Activated CD4-positive, alpha-beta T cell treated with anti-CD3 and anti-CD28 coated beads, Interleukin-2, amount 50 U/mL, for 24 hours (primary cell): ENCODE results near the gene NRL.
A peak's percentile ranks its signal among the peaks of the same experiment; 100 is the strongest.

ENCODE experiments used
- DNase-seq, 2 donors: peaks; one replicate each; pipeline ENCODE4 v3.0.0-alpha.2; 2020; ENCODE audit warnings: low read depth in 1 of 2, low spot score in 1 of 2

NRL gene

DNA sequence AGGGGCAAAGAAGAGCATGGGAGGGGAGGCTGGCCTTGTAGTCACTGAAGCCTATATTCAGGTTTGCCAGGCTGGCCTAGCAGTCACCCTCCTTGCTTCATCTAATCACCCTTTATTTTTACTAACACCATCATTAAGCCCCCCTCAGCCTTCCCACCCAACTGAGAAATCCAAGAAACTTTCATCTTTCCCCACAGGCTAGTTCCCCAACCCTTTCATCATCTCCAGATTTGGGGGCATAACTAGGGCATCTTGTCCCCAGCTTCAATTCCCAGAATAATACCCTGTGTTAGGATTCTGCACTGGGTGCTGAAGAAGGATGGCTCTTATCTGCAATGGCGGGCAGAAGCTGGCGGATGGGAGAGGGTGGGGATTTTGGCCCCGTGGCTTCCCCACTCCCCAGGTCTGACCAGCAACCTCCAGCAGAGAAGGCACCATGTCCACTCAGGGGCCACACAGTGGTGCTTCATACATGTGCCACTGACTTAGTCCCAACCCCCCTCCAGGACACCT lies 13.7 kb downstream of the NRL start:
- no peak for DNase-seq

GRCh38 chr14:24100197-24100981 lies 14.4 kb downstream of the NRL start:
- no peak for DNase-seq

DNA sequence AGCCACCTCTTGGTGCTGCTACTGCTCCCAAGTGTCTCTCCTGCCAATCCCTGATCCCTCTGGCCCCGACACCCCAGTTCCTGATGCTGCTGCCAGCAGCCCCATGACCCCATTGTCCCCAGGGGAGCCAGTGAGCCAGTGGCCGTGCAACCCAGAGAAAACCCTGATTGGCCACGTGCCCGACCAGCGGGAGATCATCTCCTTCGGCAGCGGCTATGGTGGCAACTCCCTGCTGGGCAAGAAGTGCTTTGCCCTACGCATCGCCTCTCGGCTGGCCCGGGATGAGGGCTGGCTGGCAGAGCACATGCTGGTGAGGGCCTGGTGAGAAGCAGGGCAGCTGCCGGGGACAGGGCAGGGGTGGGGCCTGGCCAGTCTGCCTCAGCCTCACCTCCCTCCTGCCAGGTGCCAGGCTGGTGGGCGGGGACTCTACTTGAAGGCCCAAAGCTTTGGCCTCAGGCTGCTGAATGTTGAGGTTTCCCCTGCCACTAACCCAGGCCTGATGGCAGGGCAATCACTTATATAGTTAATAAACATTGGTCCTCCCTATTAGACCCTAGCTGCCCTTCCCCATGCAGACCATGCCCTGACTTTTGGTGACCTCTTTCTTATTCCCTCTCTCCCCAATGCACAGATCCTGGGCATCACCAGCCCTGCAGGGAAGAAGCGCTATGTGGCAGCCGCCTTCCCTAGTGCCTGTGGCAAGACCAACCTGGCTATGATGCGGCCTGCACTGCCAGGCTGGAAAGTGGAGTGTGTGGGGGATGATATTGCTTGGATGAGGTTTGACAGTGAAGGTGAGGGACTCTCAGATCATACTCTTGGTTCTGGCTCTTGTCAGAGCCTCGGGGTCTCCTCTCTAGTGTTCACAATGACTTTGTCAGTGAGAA lies 15.6 kb downstream of the NRL start:
- no peak for DNase-seq

- DNase-seq: no peak
Observed at GRCh38 chr14:24098229-24098926, 16.4 kb downstream of the NRL start.

DNA sequence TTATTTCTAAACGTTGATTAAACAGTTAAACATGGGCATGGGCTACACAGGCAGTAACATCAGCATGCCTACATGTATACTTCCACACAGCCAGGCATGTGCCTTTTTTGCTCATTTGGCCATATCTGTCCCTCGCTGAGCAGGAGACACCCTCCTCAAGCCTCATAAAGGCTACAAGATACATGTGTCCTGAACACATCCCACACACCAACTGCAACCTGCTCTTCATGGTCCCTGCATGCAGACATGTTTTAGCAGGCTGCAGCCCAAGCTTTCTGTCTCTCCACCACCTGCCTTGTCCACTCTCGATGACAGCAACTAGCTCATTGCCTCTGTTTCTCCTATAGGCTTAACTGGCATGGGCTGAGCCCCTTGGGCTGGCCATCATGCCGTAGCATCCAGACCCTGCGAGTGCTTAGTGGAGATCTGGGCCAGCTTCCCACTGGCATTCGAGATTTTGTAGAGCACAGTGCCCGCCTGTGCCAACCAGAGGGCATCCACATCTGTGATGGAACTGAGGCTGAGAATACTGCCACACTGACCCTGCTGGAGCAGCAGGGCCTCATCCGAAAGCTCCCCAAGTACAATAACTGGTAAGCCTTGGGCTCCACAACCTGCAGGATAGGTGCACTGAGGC lies 18.1 kb downstream of the NRL start:
- no peak for DNase-seq

DNA sequence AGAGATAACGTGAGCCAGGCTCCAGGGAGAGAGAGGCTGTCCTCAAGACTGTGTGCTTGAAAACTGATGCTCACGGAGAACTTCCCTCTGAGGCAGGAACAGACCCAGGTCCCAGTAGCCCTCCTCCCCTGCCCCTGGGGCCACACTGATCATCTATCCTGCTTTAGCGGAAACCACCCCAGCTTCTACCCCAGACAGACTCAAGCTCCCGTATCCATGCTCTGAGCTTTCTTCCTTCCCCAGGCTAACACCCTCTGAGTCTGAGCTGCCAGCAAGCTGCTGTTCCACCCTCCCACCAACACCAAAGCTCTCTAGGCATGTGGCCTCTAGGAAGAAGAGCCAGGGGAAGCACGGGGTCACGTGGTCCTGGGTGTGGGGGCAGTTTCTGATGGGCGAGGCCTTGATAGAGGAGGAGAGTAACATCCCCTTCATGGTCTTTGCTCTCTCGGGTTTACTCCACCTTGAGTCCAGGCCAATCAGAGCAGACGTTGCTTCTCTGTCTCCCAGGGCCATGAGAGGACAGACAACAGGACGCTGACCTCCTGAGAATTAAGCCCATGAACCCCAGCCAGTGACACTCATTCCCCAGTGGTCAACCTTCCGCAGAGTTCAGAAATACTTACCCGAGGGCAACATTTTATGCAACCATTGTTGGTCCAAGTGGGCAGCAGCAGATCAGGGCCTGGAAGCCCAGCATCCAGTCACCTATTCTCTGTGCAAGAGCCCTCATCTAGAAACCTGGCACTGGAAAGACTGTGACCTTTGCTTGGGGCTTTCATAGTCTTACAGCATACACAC lies 19.3 kb downstream of the NRL start:
- DNase-seq: peak in 1 of 2 donors; percentile 37

DNA sequence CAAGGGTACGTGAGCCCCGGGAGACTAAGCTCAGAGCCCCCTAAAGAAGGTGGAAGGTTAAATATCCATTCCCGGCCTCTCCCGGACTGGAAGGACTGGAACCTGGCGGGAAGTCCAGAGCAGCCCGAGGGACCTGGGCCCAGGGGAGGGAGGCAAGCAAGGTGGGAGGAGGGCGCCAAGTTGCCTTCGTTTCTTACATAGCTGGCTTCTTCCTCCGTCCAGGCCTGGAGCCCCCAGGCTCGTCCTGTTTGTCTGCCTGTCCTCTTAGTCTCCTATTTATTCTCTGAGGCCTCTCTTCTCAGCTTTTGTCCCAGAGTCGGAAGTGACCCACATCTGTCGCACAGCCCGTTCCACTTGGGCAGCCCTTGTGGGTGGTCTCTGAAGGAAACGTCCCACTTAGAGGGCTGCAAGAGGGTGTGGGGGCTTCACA lies 19.9 kb downstream of the NRL start:
- peak in 1 of 2 donors; percentile 22 for DNase-seq

DNA sequence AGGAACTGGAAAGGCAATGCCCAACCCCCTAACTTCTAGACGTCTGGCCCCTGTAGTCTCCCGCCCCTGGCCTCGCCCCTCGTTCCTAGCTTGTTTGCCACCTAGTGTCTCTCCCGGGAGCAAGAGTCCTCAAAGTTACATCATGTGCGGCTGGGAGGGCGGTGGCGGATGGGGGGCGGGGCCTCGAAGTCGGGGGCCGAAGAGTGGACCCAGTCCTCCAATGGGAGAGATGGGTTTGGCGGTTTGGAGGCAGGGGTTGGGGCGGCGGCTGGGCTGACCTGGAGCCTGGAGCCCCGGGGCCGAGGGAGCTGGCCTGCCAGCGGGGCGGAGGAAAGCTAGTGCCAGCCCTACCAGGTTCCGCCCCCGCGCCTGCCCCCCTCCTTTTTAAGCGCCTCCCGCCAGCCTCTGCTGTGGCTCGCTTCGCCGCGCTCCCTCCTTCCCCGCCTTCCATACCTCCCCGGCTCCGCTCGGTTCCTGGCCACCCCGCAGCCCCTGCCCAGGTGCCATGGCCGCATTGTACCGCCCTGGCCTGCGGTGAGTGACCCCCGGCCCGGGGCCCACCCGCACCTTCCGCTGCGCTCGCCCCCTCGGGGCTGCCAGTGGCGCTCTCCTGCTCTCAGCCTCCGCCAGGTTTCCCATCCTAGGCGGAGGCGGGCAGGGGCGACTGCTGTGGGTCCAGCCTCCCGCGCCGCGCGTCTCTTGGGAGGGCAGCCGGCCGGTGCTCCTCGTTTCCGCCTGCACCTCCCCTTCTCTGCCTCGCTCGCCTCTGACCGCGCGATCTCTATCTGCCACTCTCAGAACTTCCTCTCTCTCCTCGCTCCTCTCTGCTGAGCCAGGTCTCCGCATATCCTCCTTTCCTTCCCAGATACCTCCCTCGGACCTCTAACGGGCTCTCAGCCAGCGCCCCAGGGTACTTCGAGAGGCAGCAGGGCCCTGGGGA lies 20.6 kb downstream of the NRL start, which contains the start of gene PCK2:
Gene PCK2, plus strand, starts transcription at position 411 of the 940 bp plus-strand sequence. Its CDS starts 95 bp downstream, at position 506.
- DNase-seq: peak; percentile 68 to 83

- no peak for DNase-seq
Observed at GRCh38 chr14:24093207-24093900, 21.4 kb downstream of the NRL start.

DNA sequence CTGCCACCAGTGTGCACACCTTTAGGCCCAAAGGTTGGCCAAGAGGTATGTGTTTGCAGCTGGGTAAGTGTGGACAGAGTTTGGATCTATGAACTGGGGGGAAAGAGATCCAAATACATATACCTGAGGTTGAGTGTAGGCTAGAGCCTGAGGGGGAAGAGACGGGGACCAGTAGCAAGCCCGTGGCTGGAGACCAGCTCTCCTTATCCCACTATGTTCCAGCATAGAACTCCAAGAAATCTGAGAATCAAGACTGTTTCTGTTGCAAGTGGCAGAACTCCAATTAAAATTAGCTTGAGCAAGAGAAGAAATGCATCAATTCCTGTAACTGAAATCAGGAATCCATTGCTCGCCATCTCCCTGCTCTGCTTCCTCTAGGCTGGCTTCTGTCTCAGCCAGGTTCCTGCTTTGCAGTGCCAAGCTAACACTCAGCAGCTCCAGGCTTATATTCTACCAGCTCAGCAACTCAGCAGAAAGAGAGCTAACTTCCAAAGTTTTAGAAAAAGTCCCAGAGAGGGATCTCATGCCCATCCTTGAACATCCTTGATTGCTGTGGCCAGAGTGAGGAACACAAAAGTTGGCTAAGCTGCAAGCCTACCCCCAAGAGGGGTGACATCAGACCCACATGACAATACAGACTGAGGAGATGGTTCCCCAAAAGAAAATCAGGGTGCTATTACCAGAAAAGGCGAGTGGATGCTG lies 22.1 kb downstream of the NRL start:
- DNase-seq: no peak

- no peak for DNase-seq
Observed at GRCh38 chr14:24092110-24092504, 22.6 kb downstream of the NRL start.

- no peak for DNase-seq
Observed at GRCh38 chr14:24089890-24090289, 24.9 kb downstream of the NRL start.

DNA sequence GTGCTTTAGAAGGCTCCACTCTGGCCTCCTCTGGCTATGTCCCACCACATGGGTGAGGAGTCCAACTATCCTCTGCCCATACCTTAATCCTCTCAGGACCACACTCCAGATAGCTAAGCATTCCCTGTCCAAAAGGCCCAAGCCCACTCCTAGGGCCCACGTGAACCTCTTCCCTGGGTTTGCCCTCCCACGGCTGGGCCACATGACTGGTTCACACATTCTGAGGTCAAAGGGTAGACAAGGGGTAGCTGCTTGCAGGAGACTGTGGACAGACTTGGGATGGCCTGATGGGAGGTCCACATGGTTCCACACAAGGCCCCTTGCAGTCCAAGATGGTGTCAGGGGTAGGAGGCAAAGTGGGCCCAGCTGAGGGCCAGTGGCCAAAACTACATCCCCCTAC lies 26.7 kb downstream of the NRL start:
- no peak for DNase-seq

DNA sequence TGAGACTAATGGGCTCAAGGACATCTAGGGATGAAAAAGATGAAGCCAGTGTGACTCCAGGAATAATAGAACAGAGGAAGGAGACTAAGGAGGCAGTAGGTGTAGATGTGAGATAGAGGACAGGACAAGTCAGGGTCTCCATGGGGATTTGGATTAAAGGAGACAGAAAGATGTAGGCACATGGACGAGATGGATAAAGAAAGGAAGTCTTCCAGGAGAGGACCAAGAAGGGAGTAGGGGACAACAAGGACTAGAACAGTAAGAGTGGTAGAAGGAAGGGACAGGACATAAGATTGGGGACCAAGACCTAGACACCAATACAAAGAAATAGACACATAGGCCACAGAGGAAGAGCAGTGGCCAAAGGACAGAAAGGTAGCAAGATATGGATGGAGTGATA lies 27.7 kb downstream of the NRL start:
- no peak for DNase-seq

GRCh38 chr14:24086193-24086955 lies 28.4 kb downstream of the NRL start:
- DNase-seq: no peak

- no peak for DNase-seq
Observed at GRCh38 chr14:24085215-24085614, 29.5 kb downstream of the NRL start.

GRCh38 chr14:24084440-24084839 lies 30.3 kb downstream of the NRL start:
- no peak for DNase-seq
